GM15510 (cell line): ENCODE results near the gene TNFSF4.

Experiments
- POLR2A ChIP-seq: IDR thresholded peaks from 3 replicates; pipeline ENCODE4 v1.6.1; 2011; ENCODE audit warnings: borderline replicate concordance; ENCODE audit not compliant: insufficient read length; ENCODE audit errors: extremely low read depth

The TNFSF4 gene

DNA sequence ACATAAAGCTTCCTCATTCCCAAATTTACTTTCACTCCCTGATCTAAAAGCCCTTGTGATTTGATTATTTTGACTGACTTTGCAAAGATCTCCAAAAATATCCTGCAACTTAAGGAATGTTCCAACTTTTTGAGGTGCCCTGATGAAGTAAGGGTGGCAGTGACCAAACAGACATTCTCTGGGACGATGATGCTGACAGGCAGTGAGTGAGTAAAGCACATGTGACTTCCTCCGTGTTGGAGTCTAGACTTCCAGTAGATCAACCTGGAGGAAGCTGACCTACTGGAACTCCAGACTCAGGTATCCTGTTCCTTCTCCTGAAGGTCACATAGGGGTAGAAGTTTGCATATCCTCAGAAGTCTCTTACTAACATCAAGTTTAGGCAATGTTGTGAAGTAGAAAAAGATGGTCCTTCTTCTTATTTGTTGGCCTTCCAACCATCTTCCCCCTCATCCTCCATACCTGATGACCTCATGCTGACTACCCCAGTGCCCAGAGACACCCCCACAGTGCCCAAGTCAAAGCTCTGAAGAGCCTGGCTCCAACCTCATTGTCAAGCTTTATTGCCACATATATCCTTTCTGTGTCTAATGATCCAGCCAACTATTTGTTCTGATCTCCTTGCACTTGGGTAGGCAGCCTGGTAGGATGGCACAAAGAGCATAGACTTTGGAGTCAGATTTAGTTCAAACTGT, 16.0 kb downstream of the TNFSF4 start:
- TF ChIP-seq POLR2A, result no peak

DNA sequence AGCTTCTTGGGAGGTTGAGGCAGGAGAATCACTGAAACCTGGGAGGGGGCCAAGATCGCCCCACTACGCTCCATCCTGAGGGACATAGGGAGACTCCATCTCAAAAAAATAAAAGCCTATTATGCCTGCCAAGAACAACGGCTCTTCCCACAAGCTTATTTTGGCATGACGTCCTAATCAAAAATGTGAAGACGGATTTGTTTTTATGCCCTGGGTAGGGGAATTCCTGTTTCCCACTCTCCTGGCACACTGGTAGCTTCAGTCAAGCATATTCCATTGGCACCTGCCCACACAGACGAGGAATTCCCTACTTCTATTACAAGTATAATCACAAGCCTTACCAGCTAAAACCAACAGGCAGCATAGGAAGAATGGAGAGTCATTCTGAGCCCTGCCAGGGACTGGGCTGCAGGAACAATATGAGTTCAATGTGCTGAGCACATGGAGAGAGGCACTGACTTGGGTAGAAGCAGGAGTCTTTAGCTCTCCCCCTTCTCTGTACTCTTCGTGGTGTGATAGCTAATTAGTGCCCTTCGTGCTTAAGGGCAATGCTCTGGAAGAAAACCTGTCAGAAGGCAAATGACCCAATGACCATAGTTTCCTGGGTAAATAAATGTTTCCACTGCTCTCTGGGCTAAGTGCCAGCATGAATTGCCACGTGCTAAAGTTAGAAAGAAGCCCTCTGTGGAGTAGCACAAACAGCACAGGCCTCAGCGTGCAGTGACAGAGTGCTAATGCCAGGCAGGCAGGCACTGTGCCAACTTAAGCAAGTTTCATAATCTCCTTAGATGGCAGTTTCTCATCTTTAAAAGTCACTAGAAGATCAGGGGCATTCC, 16.8 kb downstream of the TNFSF4 start:
- no peak for TF ChIP-seq POLR2A

DNA sequence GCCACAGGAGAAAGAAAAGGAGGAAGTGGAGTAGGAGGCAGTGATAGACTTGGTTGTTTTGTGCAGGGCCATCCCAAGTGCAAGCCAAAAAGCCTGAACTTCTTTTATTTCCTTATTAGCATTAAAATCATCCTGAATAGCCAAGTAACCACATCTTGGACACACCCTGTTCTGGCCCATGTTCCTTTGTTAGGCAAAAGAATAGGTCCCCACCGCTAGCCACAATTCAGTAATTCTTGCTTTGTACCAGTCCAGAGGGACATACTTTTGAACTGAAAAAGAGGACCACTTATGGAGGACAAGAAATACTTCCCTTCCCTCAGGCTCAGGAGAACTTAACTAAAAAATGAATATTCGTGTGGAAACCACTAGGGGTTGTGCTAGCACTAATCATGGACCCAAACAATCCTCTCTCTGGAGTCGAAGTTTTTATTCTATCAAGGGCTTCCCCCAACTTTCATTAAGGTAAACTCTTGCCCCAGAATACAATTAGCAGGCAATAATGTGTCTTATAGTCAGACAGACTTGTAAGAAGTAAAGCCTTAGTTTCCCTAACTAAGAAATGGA, 19.4 kb downstream of the TNFSF4 start:
- no peak for TF ChIP-seq POLR2A

DNA sequence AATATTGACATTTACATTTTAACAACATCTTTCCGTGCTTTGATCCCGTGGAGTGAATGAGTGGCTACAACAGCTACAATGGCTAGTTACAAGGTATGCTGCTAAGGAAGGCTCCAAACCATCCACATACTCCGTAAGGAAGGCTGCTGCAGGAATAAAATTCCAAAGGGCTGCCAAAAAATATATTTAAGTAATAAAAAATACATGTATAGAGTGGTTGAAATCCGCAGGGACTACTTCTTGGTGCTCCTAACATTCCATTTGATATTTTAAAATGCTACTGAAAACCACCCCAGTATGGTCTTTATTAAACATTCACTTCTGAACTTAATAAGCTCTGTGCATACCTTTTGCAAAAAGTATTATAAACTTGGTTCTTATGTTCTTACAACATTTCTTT, 25.3 kb downstream of the TNFSF4 start:
- TF ChIP-seq POLR2A, result no peak

DNA sequence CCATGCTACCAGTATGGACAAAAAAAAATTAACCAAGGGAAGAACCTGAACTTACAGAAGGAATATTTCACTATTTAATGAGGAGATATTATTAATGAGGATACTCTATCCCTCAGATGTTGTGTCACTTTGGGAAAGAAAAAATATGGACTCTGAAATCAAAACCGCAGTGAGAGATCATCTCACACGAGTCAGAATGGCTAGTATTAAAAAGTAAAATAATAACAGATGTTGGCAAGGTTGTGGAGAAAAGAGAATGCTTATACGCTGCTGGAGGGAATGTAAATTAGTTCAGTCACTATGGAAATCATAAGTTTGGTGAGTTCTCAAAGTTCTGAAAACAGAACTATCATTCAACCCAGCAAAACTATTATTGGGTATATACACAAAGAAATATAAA, 30.9 kb downstream of the TNFSF4 start:
- TF ChIP-seq POLR2A, result no peak

DNA sequence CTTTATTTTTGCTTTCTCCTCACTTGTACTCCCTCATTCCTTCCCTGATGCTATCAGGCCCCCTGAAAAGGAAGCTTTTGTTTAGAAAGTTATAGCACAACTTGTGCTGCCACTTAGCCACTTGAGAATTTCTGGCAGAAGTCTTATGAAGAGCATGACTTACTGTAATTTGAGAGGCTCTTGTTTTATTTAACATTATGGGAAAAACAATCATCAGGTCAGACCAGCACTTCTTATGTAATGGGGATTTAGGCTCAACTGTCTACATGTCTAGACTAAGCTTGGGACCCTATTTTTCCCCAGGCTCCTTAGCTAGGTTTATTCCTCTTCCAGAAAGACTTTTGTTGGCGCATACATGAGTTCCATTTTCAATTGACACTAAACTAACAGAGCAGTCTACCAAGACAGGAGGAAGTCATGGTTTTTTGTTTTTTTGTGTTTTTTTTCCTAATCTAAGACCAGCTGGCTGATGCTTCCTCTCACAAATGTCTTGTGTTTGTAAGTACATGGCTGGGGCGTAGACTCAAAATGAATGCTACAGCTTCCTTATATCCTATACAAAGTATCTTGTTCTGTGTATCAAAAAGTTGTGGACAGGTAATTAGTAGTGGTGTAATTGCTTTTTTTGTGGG, 31.5 kb downstream of the TNFSF4 start:
- TF ChIP-seq POLR2A, result no peak

DNA sequence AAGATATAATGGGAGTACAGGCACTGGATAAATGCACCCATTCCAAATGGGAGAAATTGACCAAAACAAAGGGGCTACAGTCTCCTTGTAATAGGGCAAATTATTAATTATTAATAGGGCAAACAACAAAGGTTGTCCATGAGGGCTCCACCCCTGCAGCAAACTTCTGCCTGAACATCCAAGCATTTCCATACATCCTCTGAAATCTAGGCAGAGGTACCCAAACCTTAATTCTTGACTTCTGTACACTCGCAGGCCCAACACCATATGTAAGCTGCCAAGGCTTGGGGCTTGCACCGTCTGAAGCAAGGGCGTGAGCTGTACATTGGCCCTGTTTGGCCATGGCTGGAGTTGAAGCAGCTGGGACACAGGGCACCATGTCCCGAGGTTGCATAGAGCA, 33.7 kb downstream of the TNFSF4 start:
- TF ChIP-seq POLR2A, result no peak

DNA sequence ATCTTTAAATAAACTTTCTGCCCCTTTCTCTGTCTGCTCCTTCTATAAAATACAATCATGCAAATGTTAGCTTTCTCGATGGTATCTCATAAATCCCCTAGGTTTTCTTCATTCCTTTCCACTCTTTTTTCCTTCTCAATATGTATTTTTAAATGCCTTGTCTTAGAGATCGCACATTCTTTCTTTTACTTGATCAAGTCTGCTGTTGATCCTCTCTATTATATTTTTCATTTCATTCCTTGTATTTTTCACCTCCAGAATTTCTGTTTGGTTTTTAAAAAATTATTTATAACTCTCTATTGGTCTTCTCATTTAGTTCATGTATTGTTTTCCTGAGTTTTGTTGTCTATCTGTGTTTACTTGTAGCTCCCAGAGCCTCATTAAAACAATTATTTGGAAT, 36.0 kb downstream of the TNFSF4 start:
- TF ChIP-seq POLR2A, result no peak

DNA sequence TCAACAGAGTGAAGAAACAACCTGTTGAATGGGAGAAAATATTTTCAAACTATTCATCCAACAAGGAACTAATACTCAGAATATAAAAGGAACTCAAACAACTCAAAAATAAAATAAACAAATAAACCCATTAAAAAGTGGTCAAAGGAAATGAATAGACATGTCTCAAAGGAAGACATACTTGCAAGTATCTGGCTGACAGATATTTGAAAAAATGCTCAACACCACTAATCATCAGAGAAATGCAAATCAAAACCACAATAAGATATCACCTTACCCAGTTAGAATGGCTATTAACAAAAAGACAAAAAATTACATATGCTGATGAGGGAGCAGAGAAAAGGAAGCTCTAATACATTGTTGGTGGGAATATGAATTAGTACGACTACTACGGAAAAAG, 38.2 kb downstream of the TNFSF4 start:
- TF ChIP-seq POLR2A, result no peak

DNA sequence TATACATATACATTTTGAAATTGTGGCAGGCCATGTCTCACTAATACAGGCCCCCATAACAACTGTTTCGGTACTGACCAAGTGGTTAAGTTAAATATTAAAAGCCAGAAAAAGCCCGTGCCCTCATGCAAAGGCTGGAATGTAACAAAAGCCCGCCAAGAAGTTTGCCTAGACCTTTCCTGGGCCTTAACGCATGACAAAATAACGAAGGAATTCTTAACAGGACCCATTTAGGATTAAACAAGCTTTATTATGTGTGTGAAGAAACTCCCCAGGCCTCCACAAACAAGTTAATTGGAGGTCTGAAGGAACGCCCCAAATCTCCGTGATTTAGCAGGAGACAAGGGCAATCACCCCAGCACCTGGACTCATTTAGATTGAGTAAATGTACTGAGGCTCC, 42.4 kb downstream of the TNFSF4 start:
- no peak for TF ChIP-seq POLR2A

DNA sequence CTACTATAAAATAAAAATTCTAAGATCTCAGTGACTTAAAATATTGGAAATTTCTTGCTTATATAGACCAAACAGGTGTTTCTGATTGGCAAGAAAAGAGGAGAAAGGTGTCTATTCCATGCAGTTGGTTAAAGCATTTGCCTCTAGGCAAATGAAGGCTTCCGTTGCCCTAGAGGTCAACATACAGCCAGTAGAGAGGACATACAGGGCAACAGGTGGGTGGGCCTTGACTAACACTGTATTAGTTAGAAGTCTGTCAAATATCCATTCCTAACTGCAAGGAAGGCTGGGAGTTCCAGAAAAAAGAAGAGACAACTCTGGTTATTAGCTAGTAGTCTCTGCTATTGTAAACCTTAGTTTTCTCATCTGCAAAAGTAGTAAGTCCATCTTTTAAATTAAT, 43.0 kb downstream of the TNFSF4 start:
- no peak for TF ChIP-seq POLR2A

DNA sequence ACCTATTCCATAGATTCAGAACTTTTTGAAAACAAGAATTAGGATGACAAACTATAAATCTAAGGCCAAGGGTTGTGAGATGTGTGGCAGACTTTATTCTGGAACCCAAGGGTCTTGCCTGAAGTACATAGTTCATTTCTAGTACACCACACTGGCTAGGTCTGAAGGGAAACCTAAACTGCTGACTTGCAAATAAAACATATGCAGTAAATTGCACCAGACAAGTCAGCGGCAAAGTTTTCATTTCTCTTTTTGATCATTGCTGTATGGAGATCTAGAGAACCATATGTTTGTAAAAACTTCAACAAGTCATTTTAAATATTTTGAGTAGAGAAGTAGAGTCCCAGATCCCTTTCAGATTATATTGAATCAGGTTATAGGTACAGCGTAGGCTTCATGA, 43.9 kb downstream of the TNFSF4 start:
- TF ChIP-seq POLR2A, result no peak

DNA sequence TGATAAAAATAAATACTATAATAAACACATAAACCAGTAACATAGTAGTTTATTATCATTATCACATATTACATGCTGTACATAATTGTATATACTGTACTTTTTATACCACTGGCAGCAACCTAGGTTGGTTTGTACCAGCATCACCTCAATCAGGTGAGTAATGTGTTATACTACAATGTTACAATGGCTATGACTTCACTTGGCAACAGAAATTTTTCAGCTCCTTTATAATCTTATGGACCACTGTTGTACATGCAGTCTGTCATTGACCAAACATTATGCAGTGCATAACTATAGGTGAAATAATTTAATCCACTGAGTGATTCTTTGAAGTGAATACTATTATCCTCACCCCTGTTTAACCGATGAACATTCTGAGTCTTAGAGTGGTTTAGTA, 44.5 kb downstream of the TNFSF4 start:
- TF ChIP-seq POLR2A, result no peak

DNA sequence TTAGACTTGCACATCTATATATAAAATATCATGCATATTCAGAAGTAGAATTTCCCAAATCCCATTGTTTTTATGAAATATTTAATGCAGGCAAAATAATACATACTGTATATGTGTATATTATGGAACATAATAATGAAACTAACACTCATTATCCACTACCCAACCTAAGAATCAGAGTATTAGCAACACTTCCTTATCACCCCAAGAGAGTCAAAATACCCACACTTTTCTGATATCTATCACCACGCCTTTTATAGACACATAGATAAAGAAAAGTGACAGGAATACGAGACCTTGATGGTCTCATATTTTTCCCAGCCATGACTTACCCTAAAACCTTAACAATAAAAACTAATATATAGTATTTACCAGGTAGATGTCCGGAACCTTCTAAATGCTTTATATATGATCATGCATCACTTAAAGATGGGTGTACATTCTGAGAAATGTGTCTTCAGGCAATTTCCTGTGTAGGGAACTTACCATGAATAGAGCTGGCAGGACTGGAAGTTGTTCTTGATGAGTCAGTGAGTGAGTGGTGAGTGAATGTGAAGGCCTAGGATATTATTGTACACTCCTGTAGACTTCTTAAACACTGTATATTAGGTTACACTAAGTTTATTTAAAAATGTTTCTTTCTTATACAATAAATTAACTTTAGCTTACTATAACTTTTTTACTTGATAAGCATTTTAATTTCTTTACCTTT, 45.5 kb downstream of the TNFSF4 start:
- no peak for TF ChIP-seq POLR2A

DNA sequence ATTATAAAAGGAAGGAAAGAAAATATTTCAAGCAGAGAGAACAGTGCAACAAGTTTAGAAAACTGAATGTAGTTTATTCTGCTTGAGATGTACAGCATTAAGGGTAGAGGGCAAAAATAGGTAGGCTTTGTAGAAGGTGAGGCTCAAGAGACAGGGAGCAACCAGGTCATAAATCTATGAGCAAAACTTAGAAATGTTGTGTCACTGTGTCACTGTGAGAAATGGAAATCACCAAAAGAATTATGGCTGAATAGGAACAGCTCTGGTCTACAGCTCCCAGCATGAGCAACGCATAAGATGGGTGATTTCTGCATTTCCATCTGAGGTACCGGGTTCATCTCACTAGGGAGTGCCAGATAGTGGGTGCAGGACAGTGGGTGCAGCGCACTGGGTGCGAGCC, 53.6 kb downstream of the TNFSF4 start:
- no peak for TF ChIP-seq POLR2A
